ENCODE results near the gene CLCN6. TPM values are rescaled to one million over a fixed set of nuclear protein-coding genes. Genes with fewer than 3 reads are reported as not detected.

The CLCN6 gene
- total RNA-seq, 4 donors from 2014 or later = 28.4 to 63.7 (median 30.2) TPM

DNA sequence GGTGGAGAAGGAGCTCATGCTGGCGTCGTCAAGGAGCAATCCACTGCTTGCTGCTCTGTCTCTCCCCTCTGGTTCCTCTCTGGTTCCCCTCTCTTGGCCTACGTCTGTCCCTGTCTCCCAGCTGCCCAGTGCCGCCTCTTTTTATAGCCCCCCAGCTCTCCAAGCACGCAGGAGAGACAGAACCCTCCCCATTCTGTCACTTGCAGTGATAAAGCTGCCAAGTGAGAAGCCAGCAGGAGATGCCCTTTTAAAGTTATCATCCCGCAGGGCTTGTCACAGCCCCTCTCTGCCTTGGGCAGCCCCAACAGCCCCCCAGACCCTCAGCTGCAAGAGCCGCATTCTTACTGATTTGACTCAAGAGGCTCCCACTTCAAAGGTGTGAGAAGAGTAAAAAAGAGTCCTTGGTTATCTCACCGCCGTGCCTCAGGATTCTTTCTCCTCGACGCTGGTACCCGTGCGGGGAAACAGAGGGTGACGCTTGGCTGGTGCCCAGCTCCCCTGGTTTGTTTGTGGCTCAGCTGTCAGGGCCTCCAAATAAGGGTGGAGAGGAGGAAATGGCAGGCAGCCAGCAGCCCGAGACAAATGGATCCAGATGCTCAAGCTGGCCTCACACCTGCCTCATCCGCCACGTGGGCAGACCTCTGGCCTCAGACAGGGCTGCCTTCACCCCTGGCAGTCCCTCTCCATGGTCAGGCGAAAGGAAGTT, 41.8 kb downstream of the CLCN6 start, which contains the start of gene NPPA:
Gene NPPA (minus strand): TSS at position 117 of the 706 bp plus-strand sequence. CDS start 99 bp downstream, at position 18.
- no peaks in the 10 kb centered on the region for H3K27me3 ChIP-seq
- no peak within 1 kb of the TSS for H3K4me3 ChIP-seq
- no peaks in the 10 kb centered on the region for H3K4me1 ChIP-seq
- no peak for TF ChIP-seq POLR2A (IDR thresholded peaks at IDR 0.05)
- TF ChIP-seq, protein P1, sequence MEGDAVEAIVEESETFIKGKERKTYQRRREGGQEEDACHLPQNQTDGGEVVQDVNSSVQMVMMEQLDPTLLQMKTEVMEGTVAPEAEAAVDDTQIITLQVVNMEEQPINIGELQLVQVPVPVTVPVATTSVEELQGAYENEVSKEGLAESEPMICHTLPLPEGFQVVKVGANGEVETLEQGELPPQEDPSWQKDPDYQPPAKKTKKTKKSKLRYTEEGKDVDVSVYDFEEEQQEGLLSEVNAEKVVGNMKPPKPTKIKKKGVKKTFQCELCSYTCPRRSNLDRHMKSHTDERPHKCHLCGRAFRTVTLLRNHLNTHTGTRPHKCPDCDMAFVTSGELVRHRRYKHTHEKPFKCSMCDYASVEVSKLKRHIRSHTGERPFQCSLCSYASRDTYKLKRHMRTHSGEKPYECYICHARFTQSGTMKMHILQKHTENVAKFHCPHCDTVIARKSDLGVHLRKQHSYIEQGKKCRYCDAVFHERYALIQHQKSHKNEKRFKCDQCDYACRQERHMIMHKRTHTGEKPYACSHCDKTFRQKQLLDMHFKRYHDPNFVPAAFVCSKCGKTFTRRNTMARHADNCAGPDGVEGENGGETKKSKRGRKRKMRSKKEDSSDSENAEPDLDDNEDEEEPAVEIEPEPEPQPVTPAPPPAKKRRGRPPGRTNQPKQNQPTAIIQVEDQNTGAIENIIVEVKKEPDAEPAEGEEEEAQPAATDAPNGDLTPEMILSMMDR (IDR thresholded peaks at IDR 0.05) = no peak
- H3K27ac ChIP-seq = no peak within 1 kb of the TSS
- no peak for DNase-seq
- H3K36me3 ChIP-seq = peaks cover 0 to 25% (median 0%) of the 10 kb centered on the region in 3 donors
- no peaks in the 10 kb centered on the region for H3K9me3 ChIP-seq

DNA sequence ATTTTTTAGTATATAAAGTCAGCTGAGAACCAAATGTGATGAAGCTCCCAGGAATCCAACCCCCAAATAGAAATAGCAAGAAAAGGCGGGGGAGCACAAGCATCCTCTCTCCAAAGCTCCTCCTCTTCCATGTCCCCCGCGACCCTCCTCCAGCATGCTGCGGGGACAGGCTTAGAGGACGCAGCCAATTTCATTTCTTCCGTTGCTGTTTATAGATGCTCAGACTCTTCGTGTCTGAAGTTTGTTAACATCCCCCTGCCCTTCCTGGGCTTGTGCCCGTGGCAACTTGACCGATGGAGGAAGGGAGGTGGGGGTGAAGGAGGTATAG, 42.3 kb downstream of the CLCN6 start:
- no peaks in the 10 kb centered on the region for H3K4me1 ChIP-seq
- no peak for DNase-seq
- no peaks in the 10 kb centered on the region for H3K9me3 ChIP-seq
- no peak overlapping the region for H3K4me3 ChIP-seq
- peaks cover 0 to 20% (median 0%) of the 10 kb centered on the region in 3 donors for H3K36me3 ChIP-seq
- H3K27ac ChIP-seq = no peak overlapping the region
- TF ChIP-seq POLR2A (IDR thresholded peaks at IDR 0.05) = no peak
- TF ChIP-seq, protein P1 (IDR thresholded peaks at IDR 0.05) = no peak
- H3K27me3 ChIP-seq = no peaks in the 10 kb centered on the region

DNA sequence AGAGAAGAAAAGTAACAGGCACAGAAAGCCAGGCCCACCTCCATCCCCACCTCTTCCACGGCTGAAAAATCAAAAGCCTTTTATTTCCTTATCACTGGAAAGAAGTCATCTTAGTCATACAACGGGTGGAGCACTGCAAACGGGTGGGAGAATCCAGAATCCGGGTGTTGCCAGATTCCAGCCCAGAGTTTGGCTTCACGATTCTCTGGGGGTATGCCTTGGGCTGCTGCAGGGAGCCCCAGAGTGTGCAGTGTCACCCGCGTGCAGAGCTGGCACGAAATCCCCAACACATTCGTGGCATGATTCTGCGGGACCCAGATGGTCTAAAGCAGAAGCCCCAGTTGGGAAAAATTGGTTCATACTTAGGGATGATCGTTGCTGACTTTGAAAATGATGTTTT, 44.2 kb downstream of the CLCN6 start:
- DNase-seq = no peak
- TF ChIP-seq, protein P1 (IDR thresholded peaks at IDR 0.05) = no peak
- no peak for TF ChIP-seq POLR2A (IDR thresholded peaks at IDR 0.05)
- Histone ChIP-seq H3K9me3 (no peaks in the 10 kb centered on the region), H3K27ac (no peak overlapping the region), H3K4me3 (no peak overlapping the region), H3K27me3 (no peaks in the 10 kb centered on the region), H3K4me1 (no peaks in the 10 kb centered on the region), H3K36me3 (peaks cover 0 to 7% (median 0%) of the 10 kb centered on the region in 3 donors)

DNA sequence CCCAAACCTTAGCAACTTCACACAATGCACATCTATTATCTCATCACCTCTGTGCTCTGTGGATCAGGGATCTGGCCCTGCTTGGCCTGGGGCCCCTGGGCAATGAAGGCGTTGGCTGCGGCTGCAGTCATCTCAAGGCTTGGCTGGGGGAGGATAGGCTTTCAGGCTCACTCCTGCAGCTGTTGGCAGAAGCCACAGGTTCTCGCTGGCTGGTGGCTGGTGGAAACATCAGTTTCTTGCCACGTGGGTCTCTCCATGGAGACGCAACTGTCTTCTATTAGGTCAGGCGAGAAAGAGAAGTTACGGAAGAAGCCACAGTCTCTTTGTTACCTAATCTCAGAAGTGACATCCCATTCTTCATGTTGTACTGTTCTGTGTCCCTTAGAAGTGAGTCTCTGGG, 45.2 kb downstream of the CLCN6 start:
- Histone ChIP-seq H3K27me3 (no peaks in the 10 kb centered on the region), H3K4me3 (no peak overlapping the region), H3K4me1 (no peaks in the 10 kb centered on the region), H3K9me3 (no peaks in the 10 kb centered on the region), H3K27ac (no peak overlapping the region), H3K36me3 (peaks cover 0 to 7% (median 0%) of the 10 kb centered on the region in 3 donors)
- TF ChIP-seq, protein P1 (IDR thresholded peaks at IDR 0.05) = no peak
- no peak for TF ChIP-seq POLR2A (IDR thresholded peaks at IDR 0.05)
- no peak for DNase-seq

DNA sequence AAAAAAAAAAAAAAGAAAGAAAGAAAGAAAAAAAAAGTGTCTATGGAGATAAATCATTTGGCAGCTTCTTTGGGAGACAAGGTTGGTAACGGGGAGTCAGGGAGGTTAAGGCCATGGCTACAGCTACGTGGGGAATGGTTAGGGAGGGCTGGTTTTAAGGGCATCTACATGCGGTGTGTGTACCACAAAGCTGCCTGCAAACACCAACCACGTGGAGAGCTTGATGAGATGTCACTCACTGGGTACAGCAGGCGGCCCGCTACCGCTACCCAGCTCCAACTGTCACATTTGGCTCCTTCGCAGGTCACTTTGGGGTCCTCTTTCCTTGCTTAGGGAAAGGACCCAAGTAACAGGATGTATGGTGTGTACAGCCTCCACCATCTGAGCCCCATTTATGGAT, 48.5 kb downstream of the CLCN6 start:
- H3K27me3 ChIP-seq = peaks cover 0 to 15% of the 10 kb centered on the region in 2 donors
- H3K36me3 ChIP-seq = no peaks in the 10 kb centered on the region
- TF ChIP-seq POLR2A (IDR thresholded peaks at IDR 0.05) = no peak
- TF ChIP-seq, protein P1 (IDR thresholded peaks at IDR 0.05) = no peak

More for the DNA sequence above, 48.5 kb downstream of the CLCN6 start:
- no peak for DNase-seq
- Histone ChIP-seq H3K9me3 (no peaks in the 10 kb centered on the region), H3K27ac (no peak overlapping the region), H3K4me1 (no peaks in the 10 kb centered on the region), H3K4me3 (no peak overlapping the region)
